ENCODE results near the gene LRRC61. TPM values are rescaled to one million over a fixed set of nuclear protein-coding genes. Genes with fewer than 3 reads are reported as not detected.

The LRRC61 gene
- total RNA-seq, 2 donors from 2014 or later: 9.7 to 9.8 TPM

- peak; percentile 94 for DNase-seq (ENCODE audit: low spot score)
- peaks cover 0 to 37% of the 10 kb centered on the region in 2 donors for H3K4me1 ChIP-seq
- TF ChIP-seq, protein P1, sequence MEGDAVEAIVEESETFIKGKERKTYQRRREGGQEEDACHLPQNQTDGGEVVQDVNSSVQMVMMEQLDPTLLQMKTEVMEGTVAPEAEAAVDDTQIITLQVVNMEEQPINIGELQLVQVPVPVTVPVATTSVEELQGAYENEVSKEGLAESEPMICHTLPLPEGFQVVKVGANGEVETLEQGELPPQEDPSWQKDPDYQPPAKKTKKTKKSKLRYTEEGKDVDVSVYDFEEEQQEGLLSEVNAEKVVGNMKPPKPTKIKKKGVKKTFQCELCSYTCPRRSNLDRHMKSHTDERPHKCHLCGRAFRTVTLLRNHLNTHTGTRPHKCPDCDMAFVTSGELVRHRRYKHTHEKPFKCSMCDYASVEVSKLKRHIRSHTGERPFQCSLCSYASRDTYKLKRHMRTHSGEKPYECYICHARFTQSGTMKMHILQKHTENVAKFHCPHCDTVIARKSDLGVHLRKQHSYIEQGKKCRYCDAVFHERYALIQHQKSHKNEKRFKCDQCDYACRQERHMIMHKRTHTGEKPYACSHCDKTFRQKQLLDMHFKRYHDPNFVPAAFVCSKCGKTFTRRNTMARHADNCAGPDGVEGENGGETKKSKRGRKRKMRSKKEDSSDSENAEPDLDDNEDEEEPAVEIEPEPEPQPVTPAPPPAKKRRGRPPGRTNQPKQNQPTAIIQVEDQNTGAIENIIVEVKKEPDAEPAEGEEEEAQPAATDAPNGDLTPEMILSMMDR (IDR thresholded peaks at IDR 0.05): no peak
These were observed 45.1 kb downstream of the LRRC61 start, which contains the start of gene REPIN1 for GRCh38 chr7:150368096-150368883. TSS of gene REPIN1 (plus strand) at chr7:150368822. CDS start at chr7:150369712, 890 bp downstream.

GRCh38 chr7:150368884-150369747 is 46.0 kb downstream of the LRRC61 start:
- peak; percentile 71 for DNase-seq (ENCODE audit: low spot score)
- Histone ChIP-seq H3K4me1 (peaks cover 0 to 46% of the 10 kb centered on the region in 2 donors), H3K27me3 (no peaks in the 10 kb centered on the region), H3K9me3 (no peaks in the 10 kb centered on the region), H3K27ac (peak overlapping the region; percentile 91 to 98), H3K4me3 (peak overlapping the region; percentile 62 to 70), H3K36me3 (peaks cover 41% of the 10 kb centered on the region)
- TF ChIP-seq, protein P1 (IDR thresholded peaks at IDR 0.05): no peak

More at GRCh38 chr7:150368096-150368883, 45.1 kb downstream of the LRRC61 start, which contains the start of gene REPIN1:
- Histone ChIP-seq H3K27ac (peak within 1 kb of the TSS; percentile 91 to 98), H3K9me3 (no peaks in the 10 kb centered on the region), H3K27me3 (no peaks in the 10 kb centered on the region), H3K4me3 (peak within 1 kb of the TSS; percentile 62 to 70), H3K36me3 (peaks cover 33% of the 10 kb centered on the region)

- TF ChIP-seq, protein P1 (IDR thresholded peaks at IDR 0.05): no peak
- peaks cover 0 to 48% of the 10 kb centered on the region in 2 donors for H3K4me1 ChIP-seq
- peaks cover 41% of the 10 kb centered on the region for H3K36me3 ChIP-seq
- H3K27me3 ChIP-seq: no peaks in the 10 kb centered on the region
- no peaks in the 10 kb centered on the region for H3K9me3 ChIP-seq
- DNase-seq (ENCODE audit: low spot score): no peak
- H3K4me3 ChIP-seq: peak overlapping the region; percentile 62 to 70
- peak overlapping the region; percentile 91 to 98 for H3K27ac ChIP-seq
These were observed 46.8 kb downstream of the LRRC61 start for GRCh38 chr7:150369748-150370501.

DNA sequence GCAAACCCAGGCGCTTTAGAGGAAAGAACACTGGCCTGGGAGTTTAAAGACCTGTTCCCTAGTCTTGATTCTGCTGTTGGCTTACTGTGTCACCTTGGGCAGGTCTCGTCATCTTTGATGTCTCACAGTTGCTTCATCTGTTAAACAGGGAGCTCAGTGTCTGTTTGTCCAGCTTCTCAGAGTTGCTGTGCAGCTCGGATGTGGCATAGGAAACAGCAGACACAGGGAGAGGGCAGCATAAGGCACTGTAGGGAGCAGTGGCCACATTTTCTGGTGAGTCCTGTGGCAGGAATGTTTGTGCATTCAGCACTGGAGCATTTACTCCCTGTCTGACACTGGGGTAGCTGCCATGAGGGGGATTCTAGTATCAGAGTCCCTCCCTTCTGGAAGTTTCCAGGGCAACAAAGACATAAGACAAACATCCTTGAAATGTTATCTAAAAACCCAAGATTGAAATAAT is 47.5 kb downstream of the LRRC61 start:
- H3K36me3 ChIP-seq: peaks cover 41% of the 10 kb centered on the region
- TF ChIP-seq, protein P1 (IDR thresholded peaks at IDR 0.05): no peak
- peaks cover 0 to 48% of the 10 kb centered on the region in 2 donors for H3K4me1 ChIP-seq
- no peak overlapping the region for H3K4me3 ChIP-seq
- no peak for DNase-seq (ENCODE audit: low spot score)
- H3K27ac ChIP-seq: peak overlapping the region; percentile 91 to 98
- no peaks in the 10 kb centered on the region for H3K9me3 ChIP-seq
- H3K27me3 ChIP-seq: no peaks in the 10 kb centered on the region

Data from right atrium auricular region (tissue), 2 donors.